HG03432 (cell line): ENCODE data around the gene ZFP36.
A peak's percentile ranks its signal among the peaks of the same experiment; 100 is the strongest.

Experiments used
- ATAC-seq: cut with Tn5 transposase; IDR thresholded peaks from one replicate; pipeline ENCODE4 v1.9.1; 2021; ENCODE audit warnings: mild to moderate bottlenecking, moderate library complexity; ENCODE audit not compliant: unreplicated experiment

The ZFP36 gene

GRCh38 chr19:39417463-39418181 lies 11.0 kb downstream of the ZFP36 start:
- ATAC-seq, result no peak

GRCh38 chr19:39419003-39419402 lies 12.4 kb downstream of the ZFP36 start:
- ATAC-seq, result no peak

- no peak for ATAC-seq
Observed at GRCh38 chr19:39420769-39421168, 14.1 kb downstream of the ZFP36 start.

GRCh38 chr19:39422020-39422419 lies 15.4 kb downstream of the ZFP36 start:
- ATAC-seq, result no peak

GRCh38 chr19:39423258-39424086 lies 16.8 kb downstream of the ZFP36 start:
- no peak for ATAC-seq

GRCh38 chr19:39424934-39425333 lies 18.3 kb downstream of the ZFP36 start:
- no peak for ATAC-seq

- ATAC-seq, result no peak
Observed at GRCh38 chr19:39425744-39426143, 19.1 kb downstream of the ZFP36 start.

GRCh38 chr19:39426170-39426569 lies 19.5 kb downstream of the ZFP36 start:
- no peak for ATAC-seq

GRCh38 chr19:39427707-39428106 lies 21.1 kb downstream of the ZFP36 start:
- ATAC-seq, result no peak

GRCh38 chr19:39428283-39429112 lies 21.9 kb downstream of the ZFP36 start:
- no peak for ATAC-seq

- no peak for ATAC-seq
Observed at GRCh38 chr19:39430675-39431593, 24.3 kb downstream of the ZFP36 start.

GRCh38 chr19:39432677-39433025 lies 26.0 kb downstream of the ZFP36 start:
- ATAC-seq, result no peak

- ATAC-seq, result no peak
Observed at GRCh38 chr19:39433480-39434079, 26.9 kb downstream of the ZFP36 start.

- ATAC-seq, result no peak
Observed at GRCh38 chr19:39434123-39435076, 27.8 kb downstream of the ZFP36 start.

GRCh38 chr19:39435499-39436349 lies 29.1 kb downstream of the ZFP36 start, which contains the start of gene RPS16:
Gene RPS16 (minus strand): TSS chr19:39435949. CDS start chr19:39435895, 54 bp downstream.
- ATAC-seq, result peak; percentile 83

- ATAC-seq, result no peak
Observed at GRCh38 chr19:39436350-39436716, 29.7 kb downstream of the ZFP36 start.

- no peak for ATAC-seq
Observed at GRCh38 chr19:39438270-39438934, 31.8 kb downstream of the ZFP36 start.
